ENCODE measurements around the gene FAM240B.

Gene FAM240B

DNA sequence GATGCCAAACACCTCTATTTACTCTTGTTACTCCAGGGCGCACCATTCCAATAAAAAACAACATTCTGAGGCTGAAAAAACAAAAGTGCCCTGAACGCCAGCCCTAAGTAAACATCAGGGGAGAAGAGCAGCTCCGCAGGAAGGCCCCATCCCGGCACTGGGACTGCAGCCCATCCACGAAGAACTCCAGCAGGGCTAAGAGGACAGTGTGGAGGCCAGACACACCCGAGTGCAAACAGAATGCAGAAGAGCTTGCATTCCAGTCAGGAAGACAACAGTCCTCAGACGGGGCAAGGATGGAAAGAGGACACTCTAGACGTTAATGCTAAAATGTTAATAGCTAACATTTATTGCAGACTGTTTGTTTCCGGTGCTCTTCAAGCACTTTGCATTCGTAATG lies 33.0 kb downstream of the FAM240B start:
- no peak for TF ChIP-seq SIN3A (IDR thresholded peaks at IDR 0.05; ENCODE audit: borderline replicate concordance, insufficient read depth, low read length)
- TF ChIP-seq TAF1 (IDR thresholded peaks at IDR 0.05; ENCODE audit: borderline replicate concordance, insufficient read depth, low read length), result no peak
- TF ChIP-seq POLR2AphosphoS5 (IDR thresholded peaks at IDR 0.05; ENCODE audit: low read depth, low read length), result no peak
- TF ChIP-seq, protein P1, sequence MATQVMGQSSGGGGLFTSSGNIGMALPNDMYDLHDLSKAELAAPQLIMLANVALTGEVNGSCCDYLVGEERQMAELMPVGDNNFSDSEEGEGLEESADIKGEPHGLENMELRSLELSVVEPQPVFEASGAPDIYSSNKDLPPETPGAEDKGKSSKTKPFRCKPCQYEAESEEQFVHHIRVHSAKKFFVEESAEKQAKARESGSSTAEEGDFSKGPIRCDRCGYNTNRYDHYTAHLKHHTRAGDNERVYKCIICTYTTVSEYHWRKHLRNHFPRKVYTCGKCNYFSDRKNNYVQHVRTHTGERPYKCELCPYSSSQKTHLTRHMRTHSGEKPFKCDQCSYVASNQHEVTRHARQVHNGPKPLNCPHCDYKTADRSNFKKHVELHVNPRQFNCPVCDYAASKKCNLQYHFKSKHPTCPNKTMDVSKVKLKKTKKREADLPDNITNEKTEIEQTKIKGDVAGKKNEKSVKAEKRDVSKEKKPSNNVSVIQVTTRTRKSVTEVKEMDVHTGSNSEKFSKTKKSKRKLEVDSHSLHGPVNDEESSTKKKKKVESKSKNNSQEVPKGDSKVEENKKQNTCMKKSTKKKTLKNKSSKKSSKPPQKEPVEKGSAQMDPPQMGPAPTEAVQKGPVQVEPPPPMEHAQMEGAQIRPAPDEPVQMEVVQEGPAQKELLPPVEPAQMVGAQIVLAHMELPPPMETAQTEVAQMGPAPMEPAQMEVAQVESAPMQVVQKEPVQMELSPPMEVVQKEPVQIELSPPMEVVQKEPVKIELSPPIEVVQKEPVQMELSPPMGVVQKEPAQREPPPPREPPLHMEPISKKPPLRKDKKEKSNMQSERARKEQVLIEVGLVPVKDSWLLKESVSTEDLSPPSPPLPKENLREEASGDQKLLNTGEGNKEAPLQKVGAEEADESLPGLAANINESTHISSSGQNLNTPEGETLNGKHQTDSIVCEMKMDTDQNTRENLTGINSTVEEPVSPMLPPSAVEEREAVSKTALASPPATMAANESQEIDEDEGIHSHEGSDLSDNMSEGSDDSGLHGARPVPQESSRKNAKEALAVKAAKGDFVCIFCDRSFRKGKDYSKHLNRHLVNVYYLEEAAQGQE (IDR thresholded peaks at IDR 0.05; ENCODE audit: insufficient read depth in 1 of 2, low read depth in 2 of 2, low read length in 2 of 2), result no peak
- TF ChIP-seq FOXP2 (optimal IDR thresholded peaks at IDR 0.05; ENCODE audit: borderline replicate concordance, extremely low read depth, extremely low read length, insufficient read depth), result no peak

DNA sequence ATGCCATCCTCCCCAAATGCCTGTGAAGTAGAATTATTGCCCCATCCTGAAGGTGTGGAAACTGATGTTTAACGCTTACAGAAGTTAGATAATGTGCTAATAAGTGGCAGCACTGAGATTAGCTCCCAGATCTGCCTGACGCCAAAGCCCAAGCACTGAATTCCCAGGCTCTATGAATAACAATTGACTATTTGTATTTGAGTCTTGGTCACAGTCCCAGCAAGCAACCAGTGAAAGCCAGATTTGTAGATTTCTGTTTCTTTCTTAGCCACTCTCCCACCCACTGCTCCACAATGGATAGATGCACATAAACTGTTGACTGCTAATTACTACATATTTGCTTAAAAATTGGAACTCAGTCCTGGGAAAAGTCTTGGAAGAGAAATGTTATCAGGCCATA lies 34.4 kb downstream of the FAM240B start:
- TF ChIP-seq TAF1 (IDR thresholded peaks at IDR 0.05; ENCODE audit: borderline replicate concordance, insufficient read depth, low read length) (no peak), FOXP2 (optimal IDR thresholded peaks at IDR 0.05; ENCODE audit: borderline replicate concordance, extremely low read depth, extremely low read length, insufficient read depth) (no peak), POLR2AphosphoS5 (IDR thresholded peaks at IDR 0.05; ENCODE audit: low read depth, low read length) (no peak)
- TF ChIP-seq, protein P1 (IDR thresholded peaks at IDR 0.05; ENCODE audit: insufficient read depth in 1 of 2, low read depth in 2 of 2, low read length in 2 of 2), result no peak

DNA sequence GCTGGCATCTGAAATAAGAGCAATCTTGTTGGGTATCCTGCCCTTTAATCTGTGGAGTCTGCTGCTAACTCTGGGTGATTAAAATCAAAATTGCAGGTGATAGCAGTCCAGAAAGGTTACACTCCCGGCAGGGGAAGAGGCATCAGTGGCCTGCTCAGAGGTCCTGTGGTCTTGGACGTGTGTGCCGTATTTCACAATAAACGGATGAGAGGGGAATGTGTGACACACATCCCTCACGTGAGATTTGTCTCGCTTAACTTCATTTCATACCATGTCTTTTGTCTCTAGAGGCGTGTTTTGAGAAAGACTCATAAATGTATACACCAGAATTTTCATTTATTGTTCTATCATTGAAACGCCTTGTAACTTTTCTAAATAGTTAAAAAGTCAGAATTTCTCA lies 36.6 kb downstream of the FAM240B start:
- TF ChIP-seq FOXP2 (optimal IDR thresholded peaks at IDR 0.05; ENCODE audit: borderline replicate concordance, extremely low read depth, extremely low read length, insufficient read depth) (no peak), TAF1 (IDR thresholded peaks at IDR 0.05; ENCODE audit: borderline replicate concordance, insufficient read depth, low read length) (no peak), POLR2AphosphoS5 (IDR thresholded peaks at IDR 0.05; ENCODE audit: low read depth, low read length) (no peak), SIN3A (IDR thresholded peaks at IDR 0.05; ENCODE audit: borderline replicate concordance, insufficient read depth, low read length) (no peak)
- TF ChIP-seq, protein P1 (IDR thresholded peaks at IDR 0.05; ENCODE audit: insufficient read depth in 1 of 2, low read depth in 2 of 2, low read length in 2 of 2), result no peak

DNA sequence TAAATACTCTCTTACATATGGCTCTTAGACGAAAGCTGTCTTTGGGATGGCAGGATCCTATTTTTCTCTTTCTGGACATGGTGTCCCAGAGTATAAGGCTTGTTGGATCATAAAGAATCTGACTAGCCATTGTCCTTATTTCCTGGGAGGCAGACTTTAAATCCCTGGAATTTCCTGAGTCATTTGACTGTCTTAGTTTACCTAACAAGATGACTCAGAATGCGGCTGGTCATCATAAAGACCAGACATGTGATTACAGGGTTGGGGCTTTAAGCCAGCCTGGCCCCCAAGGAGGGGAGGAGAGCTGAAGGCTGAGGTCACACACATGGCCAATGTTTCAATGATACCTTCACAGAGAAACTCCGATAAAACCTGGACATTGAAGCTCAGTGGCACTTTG lies 37.2 kb downstream of the FAM240B start:
- no peak for TF ChIP-seq TAF1 (IDR thresholded peaks at IDR 0.05; ENCODE audit: borderline replicate concordance, insufficient read depth, low read length)
- TF ChIP-seq POLR2AphosphoS5 (IDR thresholded peaks at IDR 0.05; ENCODE audit: low read depth, low read length), result no peak
- no peak for TF ChIP-seq SIN3A (IDR thresholded peaks at IDR 0.05; ENCODE audit: borderline replicate concordance, insufficient read depth, low read length)
- TF ChIP-seq FOXP2 (optimal IDR thresholded peaks at IDR 0.05; ENCODE audit: borderline replicate concordance, extremely low read depth, extremely low read length, insufficient read depth), result no peak
- TF ChIP-seq, protein P1 (IDR thresholded peaks at IDR 0.05; ENCODE audit: insufficient read depth in 1 of 2, low read depth in 2 of 2, low read length in 2 of 2), result no peak

DNA sequence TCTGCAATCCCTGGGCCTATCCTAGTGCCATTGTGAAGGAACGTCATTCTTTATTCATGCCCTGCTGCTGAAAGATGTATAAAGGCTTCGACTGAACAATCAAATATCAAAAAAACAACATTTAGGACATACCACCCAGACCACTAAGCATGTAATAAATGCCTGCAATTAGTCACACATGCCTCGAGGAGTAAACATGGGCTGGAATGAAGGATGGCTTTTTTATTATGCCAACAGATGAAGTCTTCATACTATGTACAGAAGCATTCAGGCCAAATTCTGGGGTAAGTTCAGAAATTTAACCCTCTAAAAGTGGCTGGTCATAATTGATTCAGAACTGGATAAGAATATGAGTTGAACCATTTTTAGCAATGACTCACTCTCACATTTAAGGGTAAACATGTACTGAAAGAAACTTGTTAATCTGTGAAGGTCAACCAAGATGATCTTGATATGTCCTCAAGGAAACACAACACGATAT lies 38.1 kb downstream of the FAM240B start:
- no peak for TF ChIP-seq TAF1 (IDR thresholded peaks at IDR 0.05; ENCODE audit: borderline replicate concordance, insufficient read depth, low read length)

Measured in PFSK-1 (cell line).